GM23248 (cell line): Measurements from ENCODE around the gene DRD4.

Experiments
- EZH2 ChIP-seq: fragments of 200-600 bp; sonication (generic); IDR thresholded peaks from 2 replicates; pipeline ENCODE4 v1.6.1; 2018; ENCODE audit warnings: antibody characterized with exemption, mild to moderate bottlenecking; ENCODE audit not compliant: insufficient read depth, poor library complexity, severe bottlenecking
- EZH2phosphoT487 ChIP-seq: fragments of 200-600 bp; sonication (generic); IDR thresholded peaks from 2 replicates; pipeline ENCODE4 v1.6.1; 2018; ENCODE audit warnings: antibody characterized with exemption, moderate library complexity, mild to moderate bottlenecking, low read depth; ENCODE audit not compliant: insufficient read depth

DNA sequence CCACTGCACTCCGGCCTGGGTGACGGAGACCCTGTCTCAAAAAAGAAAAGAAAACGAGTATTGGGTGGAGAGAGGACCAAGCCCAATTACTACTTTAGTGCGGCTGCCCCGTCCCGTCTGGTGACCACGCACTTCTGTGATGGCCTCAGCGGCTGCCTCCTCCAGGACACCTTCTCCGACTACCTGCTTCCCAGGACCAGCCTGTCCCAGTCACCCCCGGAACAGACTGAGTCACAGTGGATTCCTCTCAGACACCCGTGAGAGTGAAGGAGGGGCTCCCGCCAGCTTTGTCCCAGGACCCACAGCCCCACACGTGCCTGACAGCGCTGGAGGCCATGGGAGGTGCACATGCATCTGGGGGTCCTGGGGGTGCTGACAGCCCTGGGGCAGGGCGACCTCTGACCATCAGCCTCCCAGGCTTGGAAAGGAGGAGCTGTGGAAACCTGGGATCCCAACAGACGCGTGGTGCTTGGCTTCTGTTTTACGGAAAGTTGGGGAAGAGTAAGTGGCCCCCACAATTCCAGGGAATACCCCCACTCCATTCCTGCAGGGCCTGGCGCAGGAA lies 4.8 kb downstream of the DRD4 start:
- TF ChIP-seq EZH2phosphoT487 (no peak), EZH2 (no peak)
